Stomach (tissue), 4 donors: ENCODE measurements around the gene TMEM135.

Source experiments
- CTCF ChIP-seq, 7 experiments: fragments of 450-650 bp in 4 of 7; fragments of 200-600 bp in 3 of 7; sonication (generic) in 3 of 7; IDR thresholded peaks; one replicate each; pipeline ENCODE4 v1.5.1; 2016 to 2019; ENCODE audit warnings: antibody characterized with exemption in 7 of 7, control low read depth in 2 of 7, mild to moderate bottlenecking in 1 of 7
- POLR2A ChIP-seq, 4 donors: fragments of 450-650 bp; IDR thresholded peaks; one replicate each; pipeline ENCODE4 v1.6.1; 2016; ENCODE audit warnings: antibody characterized with exemption in 4 of 4, control low read depth in 2 of 4, mild to moderate bottlenecking in 1 of 4, moderate library complexity in 1 of 4
- POLR2AphosphoS5 ChIP-seq, 3 donors: sonication (generic); formaldehyde crosslinking; IDR thresholded peaks; one replicate each; pipeline ENCODE4 v1.6.1; 2016; ENCODE audit warnings: antibody characterized with exemption in 3 of 3

- TF ChIP-seq POLR2AphosphoS5 (IDR thresholded peaks at IDR 0.05) (no peak), CTCF (IDR thresholded peaks at IDR 0.05) (no peak), POLR2A (IDR thresholded peaks at IDR 0.05) (no peak)
Measured at GRCh38 chr11:87286338-87286737, 248.6 kb downstream of the TMEM135 start.
